Small intestine (tissue), 7 donors: ENCODE data around the gene RAD51B. TPM values are rescaled to one million over a fixed set of nuclear protein-coding genes. Genes with fewer than 3 reads are reported as not detected.

ENCODE experiments used
- DNase-seq, 2 donors: peaks; one replicate each; pipeline versions ENCODE4 v3.0.0 to v3.0.0-alpha.2; 2013
- FAIRE-seq: peaks from 2 replicates; lab custom pipeline; 2012; peaks lifted over from hg19 to GRCh38; lab: Jason Lieb, UNC
- H3K27ac ChIP-seq, 3 donors: one replicate each; pipeline ENCODE4 v1.5.1; 2013; ENCODE audit warnings: low read length in 2 of 3, mild to moderate bottlenecking in 2 of 3, control low read depth in 1 of 3, inconsistent platforms in 1 of 3, low read depth in 1 of 3, moderate library complexity in 1 of 3
- H3K27me3 ChIP-seq, 3 donors: one replicate each; pipeline ENCODE4 v1.6.1; 2013; ENCODE audit warnings: low read length in 3 of 3, inconsistent platforms in 1 of 3; ENCODE audit not compliant: control insufficient read depth in 3 of 3, insufficient read depth in 3 of 3
- H3K36me3 ChIP-seq, 3 donors: one replicate each; pipeline ENCODE4 v1.6.1; 2013; ENCODE audit warnings: low read length in 3 of 3, inconsistent platforms in 1 of 3, low read depth in 1 of 3, mild to moderate bottlenecking in 1 of 3, moderate library complexity in 1 of 3; ENCODE audit not compliant: control insufficient read depth in 3 of 3, insufficient read depth in 2 of 3
- H3K4me1 ChIP-seq, 3 donors: one replicate each; pipeline ENCODE4 v1.6.1; 2013; ENCODE audit warnings: low read length in 2 of 3, inconsistent platforms in 1 of 3, low read depth in 1 of 3, mild to moderate bottlenecking in 1 of 3, moderate library complexity in 1 of 3; ENCODE audit not compliant: control insufficient read depth in 3 of 3, insufficient read depth in 2 of 3
- H3K4me3 ChIP-seq, 3 donors: one replicate each; pipeline ENCODE4 v1.5.1; 2013; ENCODE audit warnings: low read length in 3 of 3, control low read depth in 1 of 3, inconsistent platforms in 1 of 3, low read depth in 1 of 3, mild to moderate bottlenecking in 1 of 3, moderate library complexity in 1 of 3
- H3K9me3 ChIP-seq, 2 donors: one replicate each; pipeline ENCODE4 v1.6.1; 2013; ENCODE audit warnings: low read depth in 1 of 2, low read length in 1 of 2; ENCODE audit not compliant: control insufficient read depth in 2 of 2, insufficient read depth in 1 of 2
- WGBS, 3 donors: extraction: QIAGEN DNeasy Blood & Tissue Kit; methylation state at CpG; one replicate each; pipeline ENCODE4 v1.1.7; 2013; 5-methylcytosine and 5-hydroxymethylcytosine counted together
- polyA plus RNA-seq, 4 donors: library from polyadenylated mRNA; stranded (reverse) in 3 of 4; unstranded in 1 of 4; fragments of 200-250 nt in 3 of 4; fragments of 120-200 nt in 1 of 4; gene quantifications; one replicate each; pipeline versions ENCODE4 v1.2.1 to v1.2.3, GENCODE V29; 2013
- donor health status: healthy with polysubstance abuse.
- donor health status: control.
- donor health status: control.
- donor health status: Bipolar disorder and iron deficiency.
- donor health status: healthy.

RAD51B gene
- polyA plus RNA-seq, 4 donors = 1.1 to 9.0 (median 4.1) TPM

DNA sequence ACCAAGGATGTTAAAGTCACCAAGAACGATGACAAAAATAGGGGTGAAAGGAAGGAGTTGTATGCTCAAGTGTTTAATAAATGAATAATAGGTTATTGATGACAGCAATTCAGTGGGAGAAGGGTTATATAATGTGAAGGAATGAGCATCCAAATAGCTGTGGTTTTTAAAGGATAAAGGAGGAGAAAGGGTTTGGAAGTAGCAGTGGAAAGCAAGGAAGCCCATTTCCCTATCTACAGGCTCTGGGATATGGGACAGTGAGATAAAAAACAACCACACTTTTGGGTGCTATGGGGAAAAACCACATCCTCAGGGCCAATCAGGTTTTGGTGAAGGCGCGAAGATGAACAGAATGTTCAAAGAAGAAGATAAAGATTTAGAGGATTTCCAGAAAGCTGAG lies 714.7 kb downstream of the RAD51B start:
- Histone ChIP-seq H3K36me3 (peaks cover 0 to 3% (median 0%) of the 10 kb centered on the region in 3 donors), H3K4me3 (no peak overlapping the region), H3K4me1 (peaks cover 0 to 4% (median 2%) of the 10 kb centered on the region in 3 donors), H3K9me3 (peaks cover 0 to 11% of the 10 kb centered on the region in 2 donors), H3K27ac (no peak overlapping the region), H3K27me3 (no peaks in the 10 kb centered on the region)
- 96 to 100% (median 99%) methylated on average over 3 of the region's 3 CpGs for WGBS, 3 donors
- DNase-seq (no peak), FAIRE-seq (no peak)

DNA sequence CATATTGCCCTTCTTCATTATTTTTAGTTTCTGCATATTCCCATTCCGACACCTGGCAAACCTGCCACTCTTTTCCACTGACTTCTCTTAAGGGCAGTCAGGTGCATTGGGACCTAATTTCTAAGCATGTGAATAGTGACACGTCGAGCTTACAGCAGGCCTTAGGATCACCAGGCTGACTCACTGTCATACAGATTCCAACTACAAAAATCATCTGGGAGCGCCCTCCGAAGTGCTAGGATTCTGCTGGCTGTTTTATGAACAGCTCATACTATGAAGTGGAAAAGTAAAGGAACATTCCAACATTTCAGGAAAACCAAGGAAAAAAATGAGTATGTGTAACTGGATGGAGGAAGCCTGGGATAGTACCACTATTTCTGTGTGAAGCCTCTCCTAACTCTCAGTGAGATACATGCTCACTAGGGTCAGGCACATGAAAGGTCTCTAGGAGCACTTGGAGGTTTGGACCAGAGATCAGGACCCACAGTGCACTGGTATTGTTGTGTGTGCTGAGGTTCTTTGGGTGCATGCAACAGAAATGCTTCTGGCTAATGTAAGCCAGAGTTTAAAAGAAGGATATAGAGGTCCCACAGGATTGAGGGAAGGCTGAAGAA lies 715.9 kb downstream of the RAD51B start:
- DNase-seq = no peak
- no peak for FAIRE-seq
- Histone ChIP-seq H3K9me3 (peaks cover 0 to 4% of the 10 kb centered on the region in 2 donors), H3K27me3 (no peaks in the 10 kb centered on the region), H3K4me3 (no peak overlapping the region), H3K36me3 (no peaks in the 10 kb centered on the region), H3K27ac (no peak overlapping the region), H3K4me1 (peaks cover 0 to 5% (median 4%) of the 10 kb centered on the region in 3 donors)
- WGBS, 3 donors = 87 to 94% (median 91%) methylated on average over 5 of the region's 5 CpGs

DNA sequence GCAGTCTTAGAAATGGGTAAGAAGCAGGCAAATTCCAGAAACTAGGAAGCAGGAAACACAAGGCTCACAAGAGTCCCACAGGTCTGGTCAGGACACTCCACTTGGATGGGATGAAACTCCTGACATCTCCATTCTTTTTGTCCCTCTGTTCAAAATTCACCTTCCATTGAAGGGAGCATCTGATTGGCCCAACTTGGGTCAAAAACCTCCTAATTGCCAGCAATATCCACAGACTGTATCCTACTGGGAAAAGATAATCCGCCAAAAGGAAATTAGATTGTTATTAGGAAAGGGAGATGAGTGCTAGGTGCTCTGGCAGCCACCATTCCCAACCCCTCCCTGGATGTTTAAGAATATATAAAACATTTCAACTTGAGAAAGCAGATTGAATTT lies 716.4 kb downstream of the RAD51B start:
- Histone ChIP-seq H3K4me3 (no peak overlapping the region), H3K27ac (no peak overlapping the region), H3K27me3 (no peaks in the 10 kb centered on the region), H3K36me3 (no peaks in the 10 kb centered on the region), H3K9me3 (peaks cover 0 to 4% of the 10 kb centered on the region in 2 donors), H3K4me1 (peaks cover 0 to 5% (median 4%) of the 10 kb centered on the region in 3 donors)
- DNase-seq (no peak), FAIRE-seq (no peak)
- WGBS, 3 donors = 97 to 100% (median 100%) methylated on average over 1 of the region's 1 CpG

DNA sequence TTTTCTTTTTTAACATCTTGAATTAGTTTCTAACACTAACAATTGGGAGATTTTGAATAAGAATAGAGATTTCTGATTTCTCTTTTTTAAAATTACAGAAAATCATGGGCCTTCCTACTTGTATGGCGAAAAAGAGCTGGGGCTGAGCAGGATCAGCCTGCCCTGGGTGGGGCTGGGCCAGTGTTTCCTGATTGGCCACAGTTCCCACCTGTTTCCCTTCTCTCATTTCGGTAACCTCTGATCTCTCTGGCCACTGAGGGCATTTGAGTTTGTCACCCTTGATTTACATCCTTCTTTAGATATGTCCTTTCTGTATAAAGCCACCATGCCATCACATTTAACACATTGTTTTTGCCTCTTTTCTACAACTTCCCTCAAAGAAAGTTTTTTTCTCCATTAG lies 719.1 kb downstream of the RAD51B start:
- Histone ChIP-seq H3K9me3 (no peaks in the 10 kb centered on the region), H3K36me3 (no peaks in the 10 kb centered on the region), H3K27ac (no peak overlapping the region), H3K27me3 (no peaks in the 10 kb centered on the region), H3K4me3 (no peak overlapping the region), H3K4me1 (peaks cover 0 to 5% (median 4%) of the 10 kb centered on the region in 3 donors)
- 71 to 82% (median 78%) methylated on average over 2 of the region's 2 CpGs for WGBS, 3 donors
- FAIRE-seq = no peak
- no peak for DNase-seq

DNA sequence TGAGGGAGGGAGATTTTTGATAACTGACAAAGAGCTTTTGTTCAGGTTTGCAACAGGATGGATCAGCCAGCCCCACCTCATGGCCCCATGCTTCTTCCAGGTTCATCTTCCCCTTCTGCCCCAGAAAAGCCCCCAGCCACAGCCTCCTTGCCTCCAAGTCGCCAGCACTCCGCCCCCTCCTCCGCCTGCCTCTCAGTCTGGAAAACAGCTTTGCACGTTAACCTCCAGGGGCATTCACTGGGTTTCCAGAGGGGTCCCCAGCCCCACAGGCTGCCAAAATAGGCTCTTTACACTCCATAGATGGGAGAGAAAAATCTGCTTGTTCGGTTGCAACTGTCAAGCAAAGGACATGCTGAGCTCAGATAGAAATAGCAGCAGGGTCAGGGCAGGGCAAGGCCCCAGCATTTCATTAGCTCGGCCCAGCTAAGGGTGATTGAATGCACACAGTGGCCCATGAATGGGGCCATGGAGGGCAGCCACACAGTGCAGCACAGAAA lies 719.7 kb downstream of the RAD51B start:
- DNase-seq (no peak), FAIRE-seq (no peak)
- Histone ChIP-seq H3K36me3 (no peaks in the 10 kb centered on the region), H3K4me3 (no peak overlapping the region), H3K9me3 (no peaks in the 10 kb centered on the region), H3K27me3 (no peaks in the 10 kb centered on the region), H3K4me1 (peaks cover 0 to 5% (median 4%) of the 10 kb centered on the region in 3 donors), H3K27ac (no peak overlapping the region)
- WGBS, 3 donors = 76 to 96% (median 89%) methylated on average over 6 of the region's 6 CpGs

DNA sequence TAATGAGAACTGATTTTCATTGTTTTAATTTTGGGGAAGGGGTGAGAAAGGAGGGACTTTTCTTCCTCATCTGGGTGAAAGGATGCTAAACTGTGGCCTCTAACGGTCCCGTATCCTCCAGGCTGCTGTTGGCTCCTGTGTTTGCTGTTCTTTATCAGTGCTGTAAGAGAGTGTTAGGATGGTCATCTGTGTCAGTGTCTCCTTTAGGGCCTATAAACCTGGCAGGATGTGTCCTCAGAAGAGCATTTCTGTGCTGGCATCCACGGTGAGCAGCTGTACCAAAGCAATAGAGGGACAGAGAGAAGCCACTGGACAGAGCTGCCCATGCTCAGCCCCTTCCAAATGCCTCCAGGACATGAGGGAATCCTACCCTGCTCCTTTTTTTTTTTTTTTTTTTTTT lies 720.2 kb downstream of the RAD51B start:
- Histone ChIP-seq H3K27me3 (no peaks in the 10 kb centered on the region), H3K27ac (no peak overlapping the region), H3K4me3 (no peak overlapping the region), H3K4me1 (peaks cover 0 to 8% (median 6%) of the 10 kb centered on the region in 3 donors), H3K36me3 (no peaks in the 10 kb centered on the region), H3K9me3 (no peaks in the 10 kb centered on the region)
- FAIRE-seq (no peak), DNase-seq (no peak)
- 88 to 98% (median 93%) methylated on average over 3 of the region's 3 CpGs for WGBS, 3 donors

DNA sequence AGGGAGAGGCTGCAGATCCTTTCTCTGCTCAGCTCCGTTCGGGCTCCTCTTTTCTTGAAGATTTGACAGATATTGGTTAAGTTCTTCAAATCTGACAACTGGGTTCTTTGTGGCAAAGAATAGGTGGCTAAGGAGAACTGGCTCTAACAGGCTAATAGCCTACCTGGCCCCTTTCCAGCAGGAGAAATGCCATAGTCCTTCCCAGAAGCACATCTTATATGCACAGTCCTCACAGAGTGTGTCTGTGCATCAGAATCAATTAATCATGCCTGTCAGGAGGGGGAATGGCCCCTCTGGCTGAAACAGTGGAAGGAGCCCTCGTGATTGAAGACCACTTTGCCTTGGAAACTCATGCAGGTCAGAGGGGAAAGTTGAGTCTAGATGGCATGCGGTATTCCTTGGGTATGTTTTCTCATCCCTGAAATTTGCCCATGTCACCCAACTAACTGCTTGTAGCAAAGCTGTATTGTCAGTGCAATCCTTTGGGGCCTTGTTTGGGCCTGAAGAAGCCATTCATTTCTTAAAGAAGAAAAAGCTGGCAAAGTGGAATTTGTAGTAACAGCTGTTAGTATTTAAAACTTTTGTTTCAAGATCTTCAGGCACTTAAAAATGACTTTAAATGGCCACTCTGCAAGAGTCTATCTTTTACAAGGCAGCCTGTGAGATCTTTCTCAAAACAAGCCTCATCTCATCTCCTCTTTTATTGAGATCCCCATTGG lies 721.8 kb downstream of the RAD51B start:
- DNase-seq (no peak), FAIRE-seq (no peak)
- H3K4me1 ChIP-seq = peaks cover 0 to 8% (median 8%) of the 10 kb centered on the region in 3 donors
- H3K9me3 ChIP-seq = no peaks in the 10 kb centered on the region
- WGBS, 3 donors = 81 to 93% (median 91%) methylated on average over 4 of the region's 4 CpGs
- H3K27ac ChIP-seq = peak overlapping the region in 1 of 3 donors; percentile 3
- H3K36me3 ChIP-seq = no peaks in the 10 kb centered on the region
- H3K27me3 ChIP-seq = no peaks in the 10 kb centered on the region
- no peak overlapping the region for H3K4me3 ChIP-seq

DNA sequence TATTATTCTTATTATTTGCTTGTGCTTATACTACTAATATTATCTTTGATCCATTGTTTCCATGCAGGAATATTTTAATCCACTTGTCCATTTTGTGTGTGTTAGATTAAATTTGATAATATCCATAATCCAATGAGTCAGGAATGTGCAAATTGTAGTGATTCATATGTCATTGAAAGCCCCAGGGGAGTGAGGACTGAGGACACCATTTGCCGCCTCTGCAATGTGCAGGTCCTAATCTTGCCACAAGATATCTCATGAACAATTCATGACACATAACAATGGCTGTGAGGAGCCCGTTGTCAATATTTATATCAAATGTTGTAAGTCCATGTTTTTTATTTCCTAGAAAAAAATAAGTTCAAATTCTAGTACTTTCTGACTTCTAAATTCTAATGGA lies 722.8 kb downstream of the RAD51B start:
- Histone ChIP-seq H3K4me3 (no peak overlapping the region), H3K4me1 (peaks cover 0 to 11% (median 8%) of the 10 kb centered on the region in 3 donors), H3K36me3 (no peaks in the 10 kb centered on the region), H3K27ac (no peak overlapping the region), H3K9me3 (no peaks in the 10 kb centered on the region), H3K27me3 (no peaks in the 10 kb centered on the region)
- no peak for DNase-seq
- WGBS, 3 donors = 89 to 94% (median 93%) methylated on average over 2 of the region's 2 CpGs
- FAIRE-seq = no peak
